Liver (tissue), 9 donors: ENCODE data around the gene RPS10. TPM values are rescaled to one million over a fixed set of nuclear protein-coding genes. Genes with fewer than 3 reads are reported as not detected.

Experiments used
- DNase-seq: peaks from one replicate; pipeline ENCODE4 v3.0.0-alpha.2; 2017; ENCODE audit warnings: low spot score
- H3K27ac ChIP-seq, 2 donors: one replicate each; pipeline ENCODE4 v1.7.0; 2013; ENCODE audit warnings: inconsistent platforms in 2 of 2, low read length in 2 of 2, control low read depth in 1 of 2, low read depth in 1 of 2, mild to moderate bottlenecking in 1 of 2
- H3K27me3 ChIP-seq, 4 donors: one replicate each; pipeline versions ENCODE4 v1.6.1 to v1.7.0; 2013; ENCODE audit warnings: low read length in 3 of 4, inconsistent platforms in 1 of 4, mild to moderate bottlenecking in 1 of 4, moderate library complexity in 1 of 4; ENCODE audit not compliant: control insufficient read depth in 4 of 4, insufficient read depth in 4 of 4
- H3K36me3 ChIP-seq, 4 donors: one replicate each; pipeline versions ENCODE4 v1.6.1 to v1.7.0; 2013; ENCODE audit warnings: low read length in 3 of 4, mild to moderate bottlenecking in 3 of 4, low read depth in 1 of 4, moderate library complexity in 1 of 4; ENCODE audit not compliant: control insufficient read depth in 4 of 4, insufficient read depth in 3 of 4
- H3K4me1 ChIP-seq, 4 donors: one replicate each; pipeline versions ENCODE4 v1.6.1 to v1.7.0; 2013; ENCODE audit warnings: low read length in 3 of 4, mild to moderate bottlenecking in 3 of 4, moderate library complexity in 1 of 4; ENCODE audit not compliant: control insufficient read depth in 4 of 4, insufficient read depth in 4 of 4
- H3K4me3 ChIP-seq, 3 donors: one replicate each; pipeline versions ENCODE4 v1.6.1 to v1.7.0; 2013; ENCODE audit warnings: low read length in 3 of 3, control low read depth in 1 of 3, low read depth in 1 of 3, mild to moderate bottlenecking in 1 of 3
- H3K9ac ChIP-seq, 2 donors: one replicate each; pipeline ENCODE4 v1.7.0; 2013; ENCODE audit warnings: low read length in 2 of 2, mild to moderate bottlenecking in 2 of 2, moderate library complexity in 2 of 2, control low read depth in 1 of 2, low read depth in 1 of 2
- H3K9me3 ChIP-seq, 4 donors: one replicate each; pipeline versions ENCODE4 v1.6.1 to v1.7.0; 2013; ENCODE audit warnings: low read length in 3 of 4; ENCODE audit not compliant: control insufficient read depth in 4 of 4
- CTCF ChIP-seq: fragments of 150-350 bp; IDR thresholded peaks from 2 replicates; pipeline ENCODE4 v1.5.1; 2017; ENCODE audit warnings: improper control_type of control experiment, low read depth, low read length; ENCODE audit not compliant: missing input control
- EGR1 ChIP-seq, 2 donors: IDR thresholded peaks; 2 replicates each; pipeline ENCODE4 v1.6.1; 2016 to 2018; ENCODE audit warnings: antibody characterized with exemption in 2 of 2, low read depth in 2 of 2
- FOXA1 ChIP-seq: IDR thresholded peaks from 2 replicates; pipeline ENCODE4 v1.6.1; 2016; ENCODE audit warnings: antibody characterized with exemption
- FOXA2 ChIP-seq: IDR thresholded peaks from 2 replicates; pipeline ENCODE4 v1.6.1; 2016; ENCODE audit warnings: antibody characterized with exemption
- GABPA ChIP-seq, 2 donors: IDR thresholded peaks in 1 of 2; conservative IDR thresholded peaks in 1 of 2; 2 replicates each; pipeline ENCODE4 v1.6.1; 2016; ENCODE audit warnings: antibody characterized with exemption in 2 of 2, mild to moderate bottlenecking in 1 of 2, moderate library complexity in 1 of 2
- HNF4A ChIP-seq, 2 donors: conservative IDR thresholded peaks; 2 replicates each; pipeline ENCODE4 v1.6.1; 2016; ENCODE audit warnings: antibody characterized with exemption in 2 of 2, mild to moderate bottlenecking in 2 of 2
- HNF4G ChIP-seq: IDR thresholded peaks from 2 replicates; pipeline ENCODE4 v1.6.1; 2016; ENCODE audit warnings: antibody characterized with exemption
- JUND ChIP-seq, 2 donors: IDR thresholded peaks; 2 replicates each; pipeline ENCODE4 v1.6.1; 2016; ENCODE audit warnings: antibody characterized with exemption in 2 of 2
- MAX ChIP-seq: IDR thresholded peaks from 2 replicates; pipeline ENCODE4 v1.6.1; 2016; ENCODE audit warnings: antibody characterized with exemption
- NR2F2 ChIP-seq: IDR thresholded peaks from 2 replicates; pipeline ENCODE4 v1.6.1; 2016; ENCODE audit warnings: antibody characterized with exemption
- RAD21 ChIP-seq, 2 donors: IDR thresholded peaks; 2 replicates each; pipeline ENCODE4 v1.6.1; 2016; ENCODE audit warnings: antibody characterized with exemption in 2 of 2, mild to moderate bottlenecking in 2 of 2
- REST ChIP-seq: IDR thresholded peaks from 2 replicates; pipeline ENCODE4 v1.6.1; 2016; ENCODE audit warnings: antibody characterized with exemption, mild to moderate bottlenecking
- RXRA ChIP-seq, 2 donors: IDR thresholded peaks; 2 replicates each; pipeline ENCODE4 v1.6.1; 2017 to 2018; ENCODE audit warnings: antibody characterized with exemption in 2 of 2, mild to moderate bottlenecking in 1 of 2
- SP1 ChIP-seq: IDR thresholded peaks from 2 replicates; pipeline ENCODE4 v1.6.1; 2018; ENCODE audit warnings: antibody characterized with exemption, mild to moderate bottlenecking
- TAF1 ChIP-seq: conservative IDR thresholded peaks from 2 replicates; pipeline ENCODE4 v1.6.1; 2016; ENCODE audit warnings: antibody characterized with exemption, mild to moderate bottlenecking
- YY1 ChIP-seq: IDR thresholded peaks from 2 replicates; pipeline ENCODE4 v1.6.1; 2016; ENCODE audit warnings: antibody characterized with exemption, mild to moderate bottlenecking
- ZBTB33 ChIP-seq: IDR thresholded peaks from 2 replicates; pipeline ENCODE4 v1.6.1; 2016; ENCODE audit warnings: antibody characterized with exemption
- whole genome bisulfite sequencing: extraction: QIAGEN DNeasy Blood & Tissue Kit; methylation state at CpG from one replicate; pipeline ENCODE4 v1.1.7; 2013; 5-methylcytosine and 5-hydroxymethylcytosine counted together
- polyA plus RNA-seq, 2 donors: library from polyadenylated mRNA; stranded (reverse) in 1 of 2; unstranded in 1 of 2; fragments of 200-250 nt in 1 of 2; fragments of >200 nt in 1 of 2; fragmentation: Nextera tagmentation in 1 of 2; extraction: Ambion mirVana in 1 of 2; gene quantifications; one replicate each; pipeline versions ENCODE4 v1.2.1 to v1.2.3, GENCODE V29; 2013 to 2015
- total RNA-seq, 2 donors: library from RNA; depleted of rRNA; stranded (reverse); fragments of >200 nt; gene quantifications; one replicate each; pipeline ENCODE4 v1.2.3, GENCODE V29; 2014
- donor health status: healthy.
- donor health status: healthy.
- donor health status: healthy.
- donor health status: healthy.
- donor health status: healthy.

RPS10 gene
- total and polyA plus RNA-seq, 4 donors: 294 to 970 (median 832) TPM

GRCh38 chr6:34462551-34462971 is 36.7 kb upstream of the RPS10 start:
- WGBS: 23% methylated on average over 6 of the region's 6 CpGs
- DNase-seq: peak; percentile 50
- TF ChIP-seq RXRA (IDR thresholded peaks at IDR 0.05) (peak; percentile 58 to 61), NR2F2 (no peak), RAD21 (IDR thresholded peaks at IDR 0.05) (peak in 1 of 2 donors; percentile 40), HNF4A (conservative IDR thresholded peaks at IDR 0.05) (peak; percentile 50 to 63), YY1 (peak; percentile 19)
- H3K4me3 ChIP-seq: no peak overlapping the region
- H3K27me3 ChIP-seq: peaks cover 0 to 4% (median 2%) of the 10 kb centered on the region in 4 donors
- no peak overlapping the region for H3K9ac ChIP-seq
- H3K27ac ChIP-seq: no peak overlapping the region
- no peaks in the 10 kb centered on the region for H3K9me3 ChIP-seq
- peaks cover 0 to 15% (median 8%) of the 10 kb centered on the region in 4 donors for H3K4me1 ChIP-seq
- no peaks in the 10 kb centered on the region for H3K36me3 ChIP-seq

- H3K4me1 ChIP-seq: peaks cover 0 to 15% (median 8%) of the 10 kb centered on the region in 4 donors
- TF ChIP-seq SP1 (no peak), GABPA (IDR thresholded peaks at IDR 0.05 in 1 of 2, conservative IDR thresholded peaks at IDR 0.05 in 1 of 2) (no peak), FOXA1 (no peak), RAD21 (IDR thresholded peaks at IDR 0.05) (no peak), EGR1 (IDR thresholded peaks at IDR 0.05; ENCODE audit: low read depth in 2 of 2) (no peak), TAF1 (no peak), MAX (no peak), JUND (IDR thresholded peaks at IDR 0.05) (no peak)
- no peak overlapping the region for H3K9ac ChIP-seq
- no peak for DNase-seq
- H3K27ac ChIP-seq: no peak overlapping the region
- 71% methylated on average over 6 of the region's 6 CpGs for WGBS
- H3K36me3 ChIP-seq: no peaks in the 10 kb centered on the region
- H3K4me3 ChIP-seq: no peak overlapping the region
- peaks cover 0 to 4% (median 2%) of the 10 kb centered on the region in 4 donors for H3K27me3 ChIP-seq
- H3K9me3 ChIP-seq: no peaks in the 10 kb centered on the region
These were observed 36.1 kb upstream of the RPS10 start for GRCh38 chr6:34462010-34462409.

- Histone ChIP-seq H3K9ac (no peak overlapping the region), H3K27ac (no peak overlapping the region), H3K4me1 (peaks cover 0 to 15% (median 7%) of the 10 kb centered on the region in 4 donors), H3K36me3 (no peaks in the 10 kb centered on the region), H3K9me3 (no peaks in the 10 kb centered on the region), H3K4me3 (no peak overlapping the region), H3K27me3 (peaks cover 0 to 4% (median 2%) of the 10 kb centered on the region in 4 donors)
- DNase-seq: no peak
- WGBS: 90% methylated on average over 5 of the region's 5 CpGs
- no peak for TF ChIP-seq CTCF
- TF ChIP-seq EGR1 (IDR thresholded peaks at IDR 0.05; ENCODE audit: low read depth in 2 of 2): no peak
- TF ChIP-seq FOXA1: no peak
- no peak for TF ChIP-seq FOXA2
- TF ChIP-seq ZBTB33: no peak
- no peak for TF ChIP-seq HNF4A (conservative IDR thresholded peaks at IDR 0.05)
- no peak for TF ChIP-seq REST
- TF ChIP-seq YY1: no peak
- no peak for TF ChIP-seq HNF4G
These were observed 35.1 kb upstream of the RPS10 start for GRCh38 chr6:34460796-34461507.
